ENCODE data around the gene SGK1.

- TF ChIP-seq CTCF (IDR thresholded peaks at IDR 0.05): no peak
- TF ChIP-seq POLR2A (IDR thresholded peaks at IDR 0.05): no peak
Measured at GRCh38 chr6:134177236-134177635, 140.7 kb downstream of the SGK1 start.
